GM23338 (cell line): ENCODE measurements around the gene IRX1. TPM values are rescaled to one million over a fixed set of nuclear protein-coding genes. Genes with fewer than 3 reads are reported as not detected.

Source experiments
- ATAC-seq: fragments of 200-7000 bp; cut with Tn5 transposase; 3 replicates; pipeline ENCODE4 v1.9.1; 2020
- DNase-seq: peaks from one replicate; pipeline ENCODE4 v3.0.0-alpha.2; 2015; ENCODE audit warnings: low spot score
- H2AFZ ChIP-seq: fragments of 200-600 bp; sonication (generic); 2 replicates; pipeline ENCODE4 v1.8.0; 2016; ENCODE audit warnings: antibody characterized with exemption, mild to moderate bottlenecking, moderate library complexity
- H3F3A ChIP-seq: fragments of 200-600 bp; sonication (generic); replicated peaks from 2 replicates; pipeline ENCODE4 v1.8.0; 2017; ENCODE audit warnings: antibody characterized with exemption, mixed run types, low read depth
- H3K27ac ChIP-seq: fragments of 200-600 bp; sonication (generic); 2 replicates; pipeline ENCODE4 v1.6.1; 2016; ENCODE audit warnings: low read depth
- H3K27me3 ChIP-seq: fragments of 200-600 bp; sonication (generic); 2 replicates; pipeline ENCODE4 v1.8.0; 2016; ENCODE audit warnings: mild to moderate bottlenecking, mixed run types, moderate library complexity; ENCODE audit not compliant: insufficient read depth
- H3K36me3 ChIP-seq: fragments of 200-600 bp; sonication (generic); 2 replicates; pipeline ENCODE4 v1.8.0; 2016; ENCODE audit warnings: mild to moderate bottlenecking; ENCODE audit not compliant: insufficient read depth
- H3K4me1 ChIP-seq: fragments of 200-600 bp; sonication (generic); 2 replicates; pipeline ENCODE4 v1.8.0; 2016; ENCODE audit warnings: mild to moderate bottlenecking, moderate library complexity; ENCODE audit not compliant: insufficient read depth
- H3K4me2 ChIP-seq: fragments of 200-600 bp; sonication (generic); 2 replicates; pipeline ENCODE4 v1.7.1; 2017; ENCODE audit warnings: mixed run types
- H3K4me3 ChIP-seq: fragments of 200-600 bp; sonication (generic); 2 replicates; pipeline ENCODE4 v1.6.1; 2016; ENCODE audit warnings: mixed run types
- H3K79me2 ChIP-seq: fragments of 200-600 bp; sonication (generic); replicated peaks from 2 replicates; pipeline ENCODE4 v1.8.0; 2017; ENCODE audit warnings: mild to moderate bottlenecking; ENCODE audit not compliant: insufficient read depth
- H3K9me2 ChIP-seq: fragments of 200-600 bp; sonication (generic); 2 replicates; pipeline ENCODE4 v1.8.0; 2017; ENCODE audit not compliant: insufficient read depth
- H4K20me1 ChIP-seq: fragments of 200-600 bp; sonication (generic); replicated peaks from 2 replicates; pipeline ENCODE4 v1.8.0; 2017; ENCODE audit warnings: mild to moderate bottlenecking; ENCODE audit not compliant: insufficient read depth
- H3K27ac Mint-ChIP-seq: 2 replicates; pipeline ENCODE4 v1.8.0; 2020; ENCODE audit warnings: inconsistent platforms, mild to moderate bottlenecking, moderate library complexity, mixed read lengths
- H3K27me3 Mint-ChIP-seq: 3 replicates; pipeline ENCODE4 v1.8.0; 2022; ENCODE audit warnings: low read depth, mild to moderate bottlenecking, moderate library complexity, mixed read lengths, inconsistent platforms; ENCODE audit not compliant: insufficient read depth, poor library complexity
- H3K36me3 Mint-ChIP-seq: 3 replicates; pipeline ENCODE4 v1.8.0; 2021; ENCODE audit warnings: low read depth, mild to moderate bottlenecking, inconsistent platforms, moderate library complexity, mixed read lengths
- H3K4me1 Mint-ChIP-seq: 3 replicates; pipeline ENCODE4 v1.8.0; 2020; ENCODE audit warnings: mild to moderate bottlenecking, inconsistent platforms, mixed read lengths
- H3K4me3 Mint-ChIP-seq: 3 replicates; pipeline ENCODE4 v1.8.0; 2021; ENCODE audit warnings: moderate library complexity, mild to moderate bottlenecking, inconsistent platforms, mixed read lengths
- H3K9me3 Mint-ChIP-seq: 3 replicates; pipeline ENCODE4 v1.8.0; 2020; ENCODE audit warnings: moderate library complexity, mild to moderate bottlenecking, inconsistent platforms, mixed read lengths
- CREB1 ChIP-seq: fragments of 250-450 bp; sonication (Bioruptor Pico); IDR thresholded peaks from 2 replicates; pipeline ENCODE4 v1.5.0; 2020; ENCODE audit warnings: low read depth, mild to moderate bottlenecking, moderate library complexity
- CTCF ChIP-seq, 2 experiments: fragments of 200-600 bp in 1 of 2; sonication (generic) in 1 of 2; conservative IDR thresholded peaks; 2 replicates each; pipeline versions ENCODE4 v1.5.1 to v1.6.1; 2016 to 2017; ENCODE audit warnings: antibody characterized with exemption in 2 of 2, low read depth in 2 of 2, mild to moderate bottlenecking in 2 of 2, moderate library complexity in 1 of 2
- ETS1 ChIP-seq: IDR thresholded peaks from 2 replicates; pipeline ENCODE4 v1.6.1; 2016; ENCODE audit warnings: antibody characterized with exemption
- EZH2 ChIP-seq: fragments of 200-600 bp; sonication (generic); IDR thresholded peaks from one replicate; pipeline ENCODE4 v1.8.0; 2017; ENCODE audit warnings: antibody characterized with exemption, mild to moderate bottlenecking, low read depth; ENCODE audit not compliant: unreplicated experiment
- EZH2phosphoT487 ChIP-seq: fragments of 200-600 bp; sonication (generic); IDR thresholded peaks from one replicate; pipeline ENCODE4 v1.8.1; 2018; ENCODE audit warnings: antibody characterized with exemption; ENCODE audit not compliant: unreplicated experiment
- JUNB ChIP-seq: IDR thresholded peaks from one replicate; pipeline ENCODE4 v1.6.1; 2016; ENCODE audit warnings: antibody characterized with exemption; ENCODE audit not compliant: unreplicated experiment
- NANOG ChIP-seq: IDR thresholded peaks from 2 replicates; pipeline ENCODE4 v1.6.1; 2016; ENCODE audit warnings: antibody characterized with exemption, borderline replicate concordance
- POLR2AphosphoS5 ChIP-seq: IDR thresholded peaks from 2 replicates; pipeline ENCODE4 v1.6.1; 2016; ENCODE audit warnings: antibody characterized with exemption, low read depth
- REST ChIP-seq: IDR thresholded peaks from one replicate; pipeline ENCODE4 v1.6.1; 2018; ENCODE audit warnings: antibody characterized with exemption; ENCODE audit not compliant: unreplicated experiment
- STAT1 ChIP-seq: IDR thresholded peaks from one replicate; pipeline ENCODE4 v1.6.1; 2016; ENCODE audit warnings: antibody characterized with exemption; ENCODE audit not compliant: unreplicated experiment
- ZNF114 ChIP-seq: fragments of 250-450 bp; sonication (Bioruptor Pico); IDR thresholded peaks from 2 replicates; pipeline ENCODE4 v1.5.0; 2020; ENCODE audit warnings: mild to moderate bottlenecking, moderate library complexity
- ZNF331 ChIP-seq: fragments of 250-450 bp; sonication (Bioruptor Pico); IDR thresholded peaks from 2 replicates; pipeline ENCODE4 v1.5.0; 2020; ENCODE audit warnings: low read depth, mild to moderate bottlenecking, moderate library complexity
- ZNF462 ChIP-seq: fragments of 250-450 bp; sonication (Bioruptor Pico); IDR thresholded peaks from 2 replicates; pipeline ENCODE4 v1.5.0; 2020; ENCODE audit warnings: mild to moderate bottlenecking, moderate library complexity
- polyA plus RNA-seq: library from polyadenylated mRNA; unstranded; fragments of >200 nt; fragmentation: Nextera tagmentation; extraction: Ambion mirVana; gene quantifications from 2 replicates; pipeline ENCODE4 v1.2.1, GENCODE V29; 2016
- total RNA-seq: library from RNA; depleted of rRNA; stranded (reverse); fragments of >200 nt; shearing (Covaris generic); gene quantifications from 2 replicates; pipeline ENCODE4 v1.2.3, GENCODE V29; 2014

Gene IRX1
- total and polyA plus RNA-seq, 2 experiments from 2014 or later, result 0.11 to 1.8 TPM

- H3K27ac Mint-ChIP-seq, result no peak overlapping the region
Measured at GRCh38 chr5:3546028-3546427, 49.6 kb upstream of the IRX1 start.

More at GRCh38 chr5:3546028-3546427, 49.6 kb upstream of the IRX1 start:
- Mint-ChIP-seq H3K4me3 (no peak overlapping the region), H3K27me3 (no peaks in the 10 kb centered on the region), H3K9me3 (no peaks in the 10 kb centered on the region), H3K36me3 (no peaks in the 10 kb centered on the region), H3K4me1 (no peaks in the 10 kb centered on the region)
- H3K4me3 ChIP-seq, result no peak overlapping the region
- no peaks in the 10 kb centered on the region for H3K79me2 ChIP-seq
- no peaks in the 10 kb centered on the region for H3K4me1 ChIP-seq
- no peak overlapping the region for H2AFZ ChIP-seq
- no peak for DNase-seq
- no peaks in the 10 kb centered on the region for H3F3A ChIP-seq
- H3K4me2 ChIP-seq, result no peak overlapping the region
- no peak for ATAC-seq
- H3K9me2 ChIP-seq, result 0 out of 2 replicates have a peak, but pooled peaks cover 4% of the 10 kb centered on the region
- no peaks in the 10 kb centered on the region for H3K27me3 ChIP-seq
- no peak overlapping the region for H3K27ac ChIP-seq
- H4K20me1 ChIP-seq, result no peaks in the 10 kb centered on the region
- TF ChIP-seq POLR2AphosphoS5, result no peak
- no peak for TF ChIP-seq ZNF114 (CRISPR knock-in tag)
- no peak for TF ChIP-seq NANOG
- TF ChIP-seq EZH2phosphoT487, result no peak
- no peak for TF ChIP-seq ETS1
- no peak for TF ChIP-seq CTCF (conservative IDR thresholded peaks at IDR 0.05; ENCODE audit: low read depth in 2 of 2)
- TF ChIP-seq JUNB, result no peak
- no peak for TF ChIP-seq STAT1
- TF ChIP-seq EZH2, result no peak
- no peak for TF ChIP-seq ZNF331 (CRISPR knock-in tag)
- TF ChIP-seq ZNF462 (CRISPR knock-in tag), result no peak
- TF ChIP-seq CREB1, result no peak
- no peak for TF ChIP-seq REST
- no peaks in the 10 kb centered on the region for H3K36me3 ChIP-seq
